ENCODE data around the gene NOP56.

- TF ChIP-seq CTCF (IDR thresholded peaks at IDR 0.05) (no peak), POLR2A (IDR thresholded peaks at IDR 0.05) (no peak), EP300 (IDR thresholded peaks at IDR 0.05) (no peak)
Measured at GRCh38 chr20:2673453-2673852, 21.0 kb downstream of the NOP56 start.
